AG10803 (cell line): ENCODE results near the gene LRCH1.
A peak's percentile ranks its signal among the peaks of the same experiment; 100 is the strongest.

Experiments used
- DNase-seq: peaks from one replicate; pipeline ENCODE4 v3.0.0; 2010; ENCODE audit warnings: low read depth
- H3K4me3 ChIP-seq: 2 replicates; pipeline ENCODE4 v1.5.1; 2011; ENCODE audit warnings: mild to moderate bottlenecking, low read length, control low read depth
- TF ChIP-seq, protein P1 (sequence below): conservative IDR thresholded peaks from 2 replicates; pipeline ENCODE4 v1.5.1; 2011; ENCODE audit warnings: mild to moderate bottlenecking, low read length, control low read depth, inconsistent platforms

The LRCH1 gene

GRCh38 chr13:46716821-46717220, 163.9 kb downstream of the LRCH1 start:
- no peak overlapping the region for H3K4me3 ChIP-seq
- DNase-seq, result peak; percentile 17
- TF ChIP-seq, protein P1, sequence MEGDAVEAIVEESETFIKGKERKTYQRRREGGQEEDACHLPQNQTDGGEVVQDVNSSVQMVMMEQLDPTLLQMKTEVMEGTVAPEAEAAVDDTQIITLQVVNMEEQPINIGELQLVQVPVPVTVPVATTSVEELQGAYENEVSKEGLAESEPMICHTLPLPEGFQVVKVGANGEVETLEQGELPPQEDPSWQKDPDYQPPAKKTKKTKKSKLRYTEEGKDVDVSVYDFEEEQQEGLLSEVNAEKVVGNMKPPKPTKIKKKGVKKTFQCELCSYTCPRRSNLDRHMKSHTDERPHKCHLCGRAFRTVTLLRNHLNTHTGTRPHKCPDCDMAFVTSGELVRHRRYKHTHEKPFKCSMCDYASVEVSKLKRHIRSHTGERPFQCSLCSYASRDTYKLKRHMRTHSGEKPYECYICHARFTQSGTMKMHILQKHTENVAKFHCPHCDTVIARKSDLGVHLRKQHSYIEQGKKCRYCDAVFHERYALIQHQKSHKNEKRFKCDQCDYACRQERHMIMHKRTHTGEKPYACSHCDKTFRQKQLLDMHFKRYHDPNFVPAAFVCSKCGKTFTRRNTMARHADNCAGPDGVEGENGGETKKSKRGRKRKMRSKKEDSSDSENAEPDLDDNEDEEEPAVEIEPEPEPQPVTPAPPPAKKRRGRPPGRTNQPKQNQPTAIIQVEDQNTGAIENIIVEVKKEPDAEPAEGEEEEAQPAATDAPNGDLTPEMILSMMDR, result no peak

DNA sequence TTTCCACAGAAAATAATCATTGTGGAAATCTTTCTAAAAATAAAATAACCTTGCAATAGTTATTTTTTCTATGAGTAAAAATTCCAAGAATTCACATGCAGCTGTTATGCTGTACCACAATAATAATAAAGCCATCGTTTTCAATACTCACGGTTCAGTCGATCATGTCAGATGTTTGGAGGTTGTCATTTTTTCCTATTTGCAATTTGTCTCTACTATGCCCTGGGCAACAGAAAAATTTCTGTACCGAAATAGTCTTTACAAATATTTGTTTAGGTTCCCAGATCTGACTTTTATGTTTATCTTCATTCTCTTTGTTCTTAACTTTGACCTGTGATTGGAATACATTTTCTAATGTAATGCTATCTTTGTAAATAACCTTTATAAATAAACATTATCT, 164.3 kb downstream of the LRCH1 start:
- no peak overlapping the region for H3K4me3 ChIP-seq
- TF ChIP-seq, protein P1, result no peak
- no peak for DNase-seq

GRCh38 chr13:46717856-46718255, 164.9 kb downstream of the LRCH1 start:
- TF ChIP-seq, protein P1, result no peak
- DNase-seq, result no peak
- H3K4me3 ChIP-seq, result no peak overlapping the region

DNA sequence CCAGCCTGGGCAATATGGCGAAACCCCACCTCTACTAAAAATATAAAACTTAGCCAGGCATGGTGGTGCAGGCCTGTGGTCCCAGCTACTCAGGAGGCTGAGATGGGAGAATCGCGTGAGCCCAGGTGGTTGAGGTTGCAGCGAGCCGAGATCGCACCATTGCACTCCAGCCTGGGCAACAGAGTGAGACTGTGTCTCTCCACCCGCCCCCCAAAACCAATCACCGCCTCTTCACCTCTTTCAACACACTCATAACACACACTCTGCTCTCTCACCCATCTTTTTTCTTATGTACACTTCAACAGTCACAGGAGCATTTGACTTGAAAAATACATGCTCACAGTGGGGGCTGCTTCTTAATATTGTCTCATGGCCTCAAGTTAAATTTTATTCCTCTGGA, 167.2 kb downstream of the LRCH1 start:
- no peak overlapping the region for H3K4me3 ChIP-seq
- TF ChIP-seq, protein P1, result no peak
- no peak for DNase-seq

- DNase-seq, result peak; percentile 45
- TF ChIP-seq, protein P1, result peak; percentile 70
Observed at GRCh38 chr13:46721054-46721453, 168.1 kb downstream of the LRCH1 start.

GRCh38 chr13:46726347-46726746, 173.4 kb downstream of the LRCH1 start:
- H3K4me3 ChIP-seq, result no peak overlapping the region
- TF ChIP-seq, protein P1, result no peak
- DNase-seq, result no peak

More at GRCh38 chr13:46721054-46721453, 168.1 kb downstream of the LRCH1 start:
- H3K4me3 ChIP-seq, result no peak overlapping the region

- TF ChIP-seq, protein P1, result peak; percentile 19; the same call in 1 of the 2 replicates
- no peak for DNase-seq
- H3K4me3 ChIP-seq, result no peak overlapping the region
Observed at GRCh38 chr13:46728777-46729176, 175.8 kb downstream of the LRCH1 start.
